Cardiac septum (tissue), 1 donor: ENCODE data around the gene PRKG1. TPM values are rescaled to one million over a fixed set of nuclear protein-coding genes. Genes with fewer than 3 reads are reported as not detected.

Experiments used
- DNase-seq: peaks from one replicate; pipeline ENCODE4 v3.0.0-alpha.2; 2020; ENCODE audit warnings: low spot score
- intact Hi-C: fragments of 100-400 bp; cut with DNase I; formaldehyde crosslinking; loops from one replicate; pipeline ENCODE4 v1.14.0; 2022
- total RNA-seq: library from RNA; stranded (reverse); fragmentation: NEBNext Ultra II Directional; extraction: Animal tissue kit (Norgen Biotek cat#: 25700); gene quantifications from one replicate; pipeline ENCODE4 v1.2.1, GENCODE V29; 2021
- donor health status: DM: no; HTN: no; CAD: no.

Gene PRKG1
- total RNA-seq, 1 donor from 2014 or later: 35.6 TPM

DNA sequence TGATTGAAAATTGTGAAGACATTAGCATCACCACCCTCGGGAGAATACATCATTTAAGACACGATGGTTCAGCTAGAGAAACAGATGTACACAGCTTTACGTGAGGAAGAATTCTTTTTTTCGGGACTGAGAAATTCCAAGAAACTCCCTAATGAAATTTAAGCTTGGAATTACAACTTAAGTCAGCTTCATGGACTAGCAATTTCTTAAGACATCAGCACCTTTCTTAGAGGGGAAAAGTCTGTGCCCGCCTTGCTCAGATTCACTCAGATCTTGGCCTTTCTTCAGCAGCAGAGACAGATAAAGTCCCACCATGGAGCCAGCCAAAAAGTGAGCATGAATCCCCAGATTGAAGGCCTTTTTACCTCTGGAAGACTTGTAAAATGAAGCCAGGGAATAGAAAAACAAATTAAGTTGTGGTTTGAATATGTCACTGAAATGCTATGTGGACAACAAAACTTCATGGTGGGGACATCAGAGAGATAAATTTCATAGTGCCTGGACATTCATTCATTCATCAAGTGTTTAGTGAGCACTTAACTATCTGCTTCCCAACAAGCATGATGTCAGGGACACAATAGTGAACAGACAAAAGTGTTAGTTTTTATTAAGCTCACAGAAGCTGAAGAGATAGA lies 32.1 kb downstream of the PRKG1 start:
- DNase-seq: no peak
- intact Hi-C loops: no loop called here

GRCh38 chr10:51108406-51108805 lies 34.1 kb downstream of the PRKG1 start:
- intact Hi-C loops: no loop called here

GRCh38 chr10:51109801-51110533 lies 35.7 kb downstream of the PRKG1 start:
- intact Hi-C loops: no loop called here
- DNase-seq: no peak

More at GRCh38 chr10:51108406-51108805, 34.1 kb downstream of the PRKG1 start:
- DNase-seq: no peak

DNA sequence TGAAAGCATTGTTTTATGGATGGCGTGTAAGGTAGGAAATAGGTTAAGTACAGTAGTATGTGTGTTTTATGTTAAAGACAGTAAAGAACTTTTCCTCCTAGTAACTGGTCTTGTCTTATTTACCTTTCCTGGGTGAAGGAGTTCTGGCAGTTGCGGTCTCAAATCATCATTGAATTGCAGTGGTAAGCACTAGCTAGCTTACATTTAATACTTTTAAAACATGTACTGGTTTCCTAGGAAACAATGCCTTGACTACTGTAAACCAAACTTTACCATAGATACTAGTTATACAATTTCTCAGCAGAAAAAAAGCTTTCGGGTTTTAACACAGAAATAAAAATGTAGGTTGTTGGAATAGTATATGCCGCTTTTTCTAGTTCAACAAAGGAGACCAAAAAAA lies 37.7 kb downstream of the PRKG1 start:
- no peak for DNase-seq
- intact Hi-C loops: no loop called here

- DNase-seq: no peak
- intact Hi-C loops: no loop called here
Observed at GRCh38 chr10:51113007-51113406, 38.7 kb downstream of the PRKG1 start.

DNA sequence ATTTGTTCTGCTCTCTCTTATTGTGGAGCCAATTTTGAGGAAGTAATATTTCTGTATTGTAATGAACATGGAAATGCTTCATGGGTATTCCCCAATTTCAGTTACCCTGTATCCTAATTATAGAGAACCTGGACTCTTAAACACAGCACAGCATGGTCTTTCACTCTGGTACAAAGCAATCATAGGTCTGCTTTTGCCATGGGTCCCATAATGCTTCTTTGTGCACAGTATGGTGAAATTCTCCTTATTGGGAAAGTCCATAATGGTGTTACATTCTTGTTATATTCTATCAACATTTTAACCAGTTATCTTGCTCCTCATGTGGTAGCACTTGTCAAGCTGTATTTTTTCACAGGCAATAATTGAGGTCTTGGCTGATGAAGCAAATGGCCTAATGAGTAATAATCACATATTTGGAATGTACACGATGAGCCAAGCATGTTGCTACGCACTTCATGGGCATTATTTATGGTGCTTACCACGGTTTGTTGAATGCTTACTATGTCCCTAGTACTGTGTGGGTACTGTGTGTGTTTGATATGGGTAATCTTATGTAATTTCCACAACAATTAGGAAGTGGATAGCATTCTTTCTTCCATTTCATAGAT lies 42.9 kb downstream of the PRKG1 start:
- no peak for DNase-seq
- intact Hi-C loops: no loop called here

- intact Hi-C loops: no loop called here
- DNase-seq: no peak
Observed at GRCh38 chr10:51117794-51118193, 43.5 kb downstream of the PRKG1 start.

- intact Hi-C loops: no loop called here
- DNase-seq: no peak
Observed at GRCh38 chr10:51119441-51119840, 45.2 kb downstream of the PRKG1 start.

GRCh38 chr10:51121861-51122260 lies 47.6 kb downstream of the PRKG1 start:
- no peak for DNase-seq
- intact Hi-C loops: no loop called here

DNA sequence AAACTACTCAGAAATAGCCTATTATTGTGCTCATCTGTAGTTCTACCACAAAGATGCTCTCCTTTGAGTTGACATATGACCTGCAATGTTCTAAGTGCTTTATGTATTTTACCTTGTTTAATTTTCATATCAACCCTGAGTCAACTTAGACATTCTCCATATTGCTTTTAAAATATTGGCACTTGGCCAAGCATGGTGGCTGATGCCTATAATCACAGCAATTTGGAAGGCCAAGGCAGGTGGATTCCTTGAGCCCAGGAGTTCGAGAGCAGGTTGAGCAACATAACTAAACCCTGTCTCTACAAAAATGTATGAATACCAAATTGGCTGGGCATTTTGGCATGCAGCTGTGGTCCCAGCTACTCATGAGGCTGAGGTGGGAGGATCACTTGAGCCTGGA lies 50.6 kb downstream of the PRKG1 start:
- no peak for DNase-seq
- intact Hi-C loops: no loop called here

DNA sequence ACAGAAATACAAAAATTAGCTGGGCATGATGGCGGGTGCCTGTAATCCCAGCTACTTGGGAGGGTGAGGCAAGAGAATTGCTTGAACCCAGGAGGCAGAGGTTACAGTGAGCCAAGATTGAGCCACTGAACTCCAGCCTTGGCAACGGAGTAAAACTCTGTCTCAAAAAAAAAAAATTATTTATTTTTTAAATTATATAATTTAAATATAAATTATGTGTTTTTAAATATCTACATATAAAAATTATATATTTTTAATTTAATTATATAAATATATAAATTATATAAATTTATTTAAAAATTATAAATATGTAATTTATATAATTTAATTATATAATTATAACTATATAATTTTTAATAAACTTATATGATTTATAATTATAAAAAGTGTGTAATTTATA lies 51.2 kb downstream of the PRKG1 start:
- no peak for DNase-seq
- intact Hi-C loops: no loop called here

- DNase-seq: no peak
- intact Hi-C loops: no loop called here
Observed at GRCh38 chr10:51129946-51130544, 55.8 kb downstream of the PRKG1 start.

DNA sequence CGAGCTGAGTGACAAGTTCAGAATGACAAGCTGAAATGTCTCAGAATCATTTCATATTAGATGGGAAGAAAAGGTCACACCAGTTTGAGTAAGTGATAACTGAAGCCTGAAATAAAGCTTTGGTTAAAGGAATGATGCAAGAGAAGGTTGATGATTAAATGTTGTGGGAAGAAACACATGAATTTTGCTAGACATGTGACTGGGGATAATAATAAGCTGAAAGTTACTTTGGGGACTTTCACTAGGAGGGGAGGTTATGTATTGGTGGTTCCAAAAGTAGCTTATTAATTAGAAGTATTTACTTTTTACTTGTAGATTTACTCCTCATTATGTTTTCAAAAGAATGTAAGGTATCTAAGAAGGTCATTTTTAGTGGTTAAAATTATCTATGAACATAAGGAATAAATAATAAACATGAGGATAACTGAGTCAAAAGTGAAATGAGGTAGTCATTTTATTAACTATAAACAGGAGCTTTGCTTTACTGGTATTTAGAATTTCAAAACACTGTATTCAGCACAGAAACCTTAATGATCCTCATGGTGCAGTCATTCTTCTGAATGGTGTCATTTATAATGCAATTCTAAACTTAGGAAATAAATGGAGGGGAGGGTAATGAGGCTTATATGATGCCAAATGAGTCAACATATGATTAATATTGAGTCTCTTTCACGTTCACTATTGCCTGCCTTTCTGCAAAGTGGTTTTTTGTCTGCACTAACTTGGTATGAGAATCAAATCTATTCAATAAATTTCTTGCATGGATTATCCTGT lies 63.7 kb downstream of the PRKG1 start:
- no peak for DNase-seq
- intact Hi-C loops: no loop called here

DNA sequence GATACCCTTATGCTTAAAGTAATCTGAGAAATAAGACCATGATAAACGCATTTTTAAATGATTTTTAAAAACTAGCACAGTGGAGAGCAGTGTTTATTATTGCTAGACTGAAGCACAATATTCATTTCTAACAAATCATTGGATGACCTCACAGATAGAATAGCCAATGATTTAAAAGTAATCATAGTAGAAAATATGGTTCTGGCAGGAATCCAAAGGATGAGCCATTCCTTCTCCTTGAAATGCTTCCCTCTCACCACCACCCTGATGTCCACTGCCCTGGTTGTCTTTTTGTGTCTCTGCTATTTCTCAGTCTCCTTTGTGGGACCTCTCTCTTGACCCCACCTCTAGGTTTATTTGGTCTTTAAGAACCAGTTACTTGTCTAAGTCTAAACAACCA lies 64.9 kb downstream of the PRKG1 start:
- DNase-seq: no peak

DNA sequence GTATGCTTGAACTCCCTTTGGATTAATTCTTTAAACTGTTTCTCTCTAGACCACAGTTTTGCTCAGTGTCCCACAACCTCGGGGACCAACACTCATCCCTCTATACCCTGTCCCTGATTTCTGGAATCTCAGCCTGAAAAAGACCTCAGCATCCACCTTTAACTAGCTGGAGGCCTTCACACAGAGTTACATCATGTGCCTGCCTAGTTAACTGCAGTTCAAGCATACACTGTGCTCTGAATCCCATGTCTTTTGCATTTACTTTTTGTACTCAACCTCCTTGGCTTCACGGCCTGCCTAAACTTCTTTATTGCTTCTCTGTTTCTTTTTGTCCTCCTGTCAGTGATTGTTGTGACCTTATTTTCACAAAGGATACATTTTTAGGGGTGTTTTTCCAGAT lies 66.7 kb downstream of the PRKG1 start:
- no peak for DNase-seq
- intact Hi-C loops: loop anchor here (10.0 kb wide), 1 partner anchor 46 kb away; no protein-coding TSS in a partner anchor

More for the DNA sequence above, 64.9 kb downstream of the PRKG1 start:
- intact Hi-C loops: no loop called here

DNA sequence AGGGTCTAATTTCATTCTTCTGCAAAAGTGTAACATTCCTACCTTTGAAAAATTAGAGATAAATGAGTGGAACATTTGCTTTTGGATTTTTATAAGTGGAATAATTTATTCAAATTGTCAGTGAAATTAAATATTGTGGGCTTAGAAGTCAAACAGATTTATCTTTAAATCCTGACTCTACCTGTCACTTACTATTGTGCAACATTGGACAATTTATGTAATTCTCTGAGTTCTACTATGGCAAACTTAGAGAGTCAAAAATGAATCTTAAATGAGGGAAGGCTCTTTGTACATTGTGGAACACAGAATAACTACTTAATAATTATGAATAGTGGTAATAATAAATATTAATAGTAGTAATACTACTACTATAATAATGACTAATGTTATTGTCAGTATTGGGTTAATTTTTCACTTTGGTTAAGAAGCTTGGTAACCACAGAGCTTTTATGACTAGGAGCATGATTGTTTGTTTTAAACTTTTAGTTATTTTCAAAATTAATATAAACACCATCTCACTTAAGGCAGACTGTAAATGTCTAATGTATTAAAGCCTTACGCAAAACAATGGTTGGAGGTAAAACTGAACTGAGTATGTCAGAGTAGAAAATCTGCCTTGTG lies 70.0 kb downstream of the PRKG1 start:
- intact Hi-C loops: loop anchor here (10.0 kb wide), 1 partner anchor 49 kb away; no protein-coding TSS in a partner anchor
- DNase-seq: no peak

GRCh38 chr10:51145375-51145774 lies 71.1 kb downstream of the PRKG1 start:
- intact Hi-C loops: loop anchor here (10.0 kb wide), 1 partner anchor 51 kb away; no protein-coding TSS in a partner anchor
- DNase-seq: no peak

- intact Hi-C loops: loop anchor here (10.0 kb wide), 1 partner anchor 53 kb away; no protein-coding TSS in a partner anchor
Observed at GRCh38 chr10:51147644-51148399, 73.5 kb downstream of the PRKG1 start.

More at GRCh38 chr10:51147644-51148399, 73.5 kb downstream of the PRKG1 start:
- no peak for DNase-seq
